KMS-11 (cell line): ENCODE data around the gene NISCH.

Experiments
- H2AFZ ChIP-seq: fragments of 200-600 bp; sonication (generic); 2 replicates; pipeline ENCODE4 v1.6.1; 2016; ENCODE audit warnings: antibody characterized with exemption, mixed run types, low read depth
- H3K27ac ChIP-seq: fragments of 200-600 bp; sonication (generic); 2 replicates; pipeline ENCODE4 v1.6.1; 2016; ENCODE audit warnings: mild to moderate bottlenecking, mixed run types
- H3K27me3 ChIP-seq: fragments of 200-600 bp; sonication (generic); 2 replicates; pipeline ENCODE4 v1.6.1; 2017; ENCODE audit warnings: mild to moderate bottlenecking, low read depth, mixed run types, moderate library complexity; ENCODE audit not compliant: insufficient read depth
- H3K36me3 ChIP-seq: fragments of 200-600 bp; sonication (generic); 2 replicates; pipeline ENCODE4 v1.6.1; 2017; ENCODE audit warnings: mild to moderate bottlenecking, mixed run types; ENCODE audit not compliant: insufficient read depth
- H3K4me1 ChIP-seq: fragments of 200-600 bp; sonication (generic); 2 replicates; pipeline ENCODE4 v1.6.1; 2016; ENCODE audit warnings: mild to moderate bottlenecking, low read depth, mixed run types; ENCODE audit not compliant: poor library complexity, severe bottlenecking
- H3K4me2 ChIP-seq: fragments of 200-600 bp; sonication (generic); 2 replicates; pipeline ENCODE4 v1.7.0; 2016; ENCODE audit warnings: mild to moderate bottlenecking, mixed run types
- H3K4me3 ChIP-seq: fragments of 200-600 bp; sonication (generic); IDR thresholded peaks from 2 replicates; pipeline ENCODE4 v1.6.1; 2017; ENCODE audit warnings: low read depth, low read length, mixed read lengths; ENCODE audit not compliant: insufficient read depth
- H3K79me2 ChIP-seq: fragments of 200-600 bp; sonication (generic); 2 replicates; pipeline ENCODE4 v1.6.1; 2016; ENCODE audit warnings: low read depth, mixed run types; ENCODE audit not compliant: insufficient read depth
- H3K9ac ChIP-seq: fragments of 200-600 bp; sonication (generic); 2 replicates; pipeline ENCODE4 v1.6.1; 2016; ENCODE audit warnings: mild to moderate bottlenecking, mixed run types
- H4K20me1 ChIP-seq: fragments of 200-600 bp; sonication (generic); 2 replicates; pipeline ENCODE4 v1.6.1; 2016; ENCODE audit warnings: mild to moderate bottlenecking, mixed run types; ENCODE audit not compliant: insufficient read depth
- CTCF ChIP-seq: fragments of 200-600 bp; sonication (generic); conservative IDR thresholded peaks from 2 replicates; pipeline ENCODE4 v1.6.1; 2017; ENCODE audit warnings: low read depth, mild to moderate bottlenecking, antibody characterized with exemption, low read length, moderate library complexity, mixed read lengths

Gene NISCH

GRCh38 chr3:52519445-52520140 is 64.2 kb downstream of the NISCH start:
- H3K27ac ChIP-seq, result no peak overlapping the region
- H3K9ac ChIP-seq, result no peak overlapping the region
- H3K4me3 ChIP-seq, result no peak overlapping the region
- no peak overlapping the region for H2AFZ ChIP-seq
- H3K36me3 ChIP-seq, result no peaks in the 10 kb centered on the region
- H3K79me2 ChIP-seq, result no peaks in the 10 kb centered on the region
- H3K4me2 ChIP-seq, result no peak overlapping the region
- TF ChIP-seq CTCF, result no peak
- H3K27me3 ChIP-seq, result no peaks in the 10 kb centered on the region
- H4K20me1 ChIP-seq, result no peaks in the 10 kb centered on the region
- no peaks in the 10 kb centered on the region for H3K4me1 ChIP-seq

DNA sequence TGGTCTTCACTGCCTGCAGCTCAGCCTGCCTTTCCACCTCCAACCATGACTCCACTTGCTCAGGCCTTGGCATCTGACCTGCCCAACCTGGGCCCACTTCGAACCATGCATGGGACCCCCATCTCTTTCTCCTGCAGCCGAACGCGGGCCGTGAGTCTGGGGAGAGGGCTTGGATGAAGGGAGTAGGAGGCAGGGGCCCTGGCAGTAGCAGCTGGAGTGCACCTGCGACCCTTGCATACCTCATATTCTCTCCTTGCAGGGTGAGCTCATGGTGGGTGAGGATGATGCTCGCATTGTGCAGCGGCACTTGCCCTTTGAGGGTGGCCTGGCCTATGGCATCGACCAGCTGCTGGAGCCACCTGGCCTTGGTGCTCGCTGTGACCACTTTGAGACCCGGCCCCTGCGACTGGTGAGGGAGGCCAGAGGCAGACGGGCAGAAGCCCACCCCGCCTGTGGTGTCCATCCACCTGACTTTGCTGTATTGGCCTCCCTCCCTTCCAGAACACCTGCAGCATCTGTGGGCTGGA is 64.8 kb downstream of the NISCH start:
- no peak for TF ChIP-seq CTCF
- Histone ChIP-seq H2AFZ (no peak overlapping the region), H3K79me2 (no peaks in the 10 kb centered on the region), H4K20me1 (no peaks in the 10 kb centered on the region), H3K27me3 (no peaks in the 10 kb centered on the region), H3K4me3 (no peak overlapping the region), H3K4me1 (no peaks in the 10 kb centered on the region), H3K36me3 (no peaks in the 10 kb centered on the region), H3K9ac (no peak overlapping the region), H3K27ac (no peak overlapping the region), H3K4me2 (no peak overlapping the region)

DNA sequence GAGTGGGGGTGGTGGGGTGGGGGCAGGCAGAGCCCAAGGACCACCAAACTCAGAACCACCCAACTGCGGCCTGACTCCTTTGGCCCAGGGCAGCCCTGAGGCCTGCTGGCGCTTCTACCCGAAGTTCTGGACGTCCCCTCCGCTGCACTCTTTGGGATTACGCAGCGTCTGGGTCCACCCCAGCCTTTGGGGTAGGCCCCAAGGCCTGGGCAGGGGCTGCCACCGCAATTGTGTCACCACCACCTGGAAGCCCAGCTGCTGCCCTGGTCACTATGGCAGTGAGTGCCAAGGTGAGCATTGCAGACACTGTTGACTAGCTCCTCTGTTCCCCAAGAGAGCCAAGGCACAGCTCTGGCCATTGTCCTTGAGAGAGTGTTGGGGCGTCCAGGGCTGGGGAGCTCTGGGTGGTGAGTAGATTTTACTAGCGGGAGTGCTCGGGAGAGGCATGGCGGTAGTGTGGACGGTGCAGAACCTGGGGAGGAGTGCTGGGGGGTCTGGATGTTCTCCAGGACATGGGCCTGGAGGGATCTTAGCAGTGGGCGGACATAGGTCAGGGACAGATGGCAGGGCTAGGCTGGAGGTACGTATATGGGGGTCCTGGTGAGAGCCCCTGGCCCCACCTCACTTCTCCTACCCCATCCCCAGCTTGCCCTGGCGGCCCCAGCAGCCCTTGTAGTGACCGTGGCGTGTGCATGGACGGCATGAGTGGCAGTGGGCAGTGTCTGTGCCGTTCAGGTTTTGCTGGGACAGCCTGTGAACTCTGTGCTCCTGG is 65.5 kb downstream of the NISCH start:
- TF ChIP-seq CTCF, result no peak
- Histone ChIP-seq H3K4me1 (no peaks in the 10 kb centered on the region), H3K27ac (no peak overlapping the region), H3K4me2 (no peak overlapping the region), H2AFZ (no peak overlapping the region), H4K20me1 (no peaks in the 10 kb centered on the region), H3K9ac (no peak overlapping the region), H3K27me3 (no peaks in the 10 kb centered on the region), H3K4me3 (no peak overlapping the region), H3K79me2 (no peaks in the 10 kb centered on the region), H3K36me3 (no peaks in the 10 kb centered on the region)

- H4K20me1 ChIP-seq, result no peaks in the 10 kb centered on the region
- TF ChIP-seq CTCF, result no peak
Measured at GRCh38 chr3:52521488-52521824, 66.1 kb downstream of the NISCH start.

More at GRCh38 chr3:52521488-52521824, 66.1 kb downstream of the NISCH start:
- Histone ChIP-seq H3K27me3 (no peaks in the 10 kb centered on the region), H3K4me2 (no peak overlapping the region), H3K4me1 (no peaks in the 10 kb centered on the region), H3K9ac (no peak overlapping the region), H3K36me3 (no peaks in the 10 kb centered on the region), H3K79me2 (no peaks in the 10 kb centered on the region), H3K4me3 (no peak overlapping the region), H2AFZ (no peak overlapping the region), H3K27ac (no peak overlapping the region)
